Stimulated activated CD4-positive, alpha-beta T cell treated with anti-CD3 and anti-CD28 coated beads, Interleukin-1b, Interleukin-23, amount 100 ng/mL, for 1 hour (primary cell): ENCODE measurements around the gene TTC9.
"Not testable (repeated sequence)": the region's sequence is repeated elsewhere in the genome, so short reads cannot be mapped to it uniquely, and the experiment has no call there.

Experiments
- DNase-seq, 2 donors: peaks; one replicate each; pipeline ENCODE4 v3.0.0-alpha.2; 2020; ENCODE audit warnings: low read depth in 2 of 2

TTC9 gene

GRCh38 chr14:70680748-70681147, 39.0 kb downstream of the TTC9 start:
- DNase-seq, result no peak

- no peak for DNase-seq
Measured at GRCh38 chr14:70683983-70684382, 42.3 kb downstream of the TTC9 start.

- DNase-seq, result no peak
Measured at GRCh38 chr14:70685474-70686197, 43.9 kb downstream of the TTC9 start.

- DNase-seq, result no peak
Measured at GRCh38 chr14:70692210-70692609, 50.5 kb downstream of the TTC9 start.

GRCh38 chr14:70696026-70696425, 54.3 kb downstream of the TTC9 start:
- DNase-seq, result no peak

- DNase-seq, result no peak
Measured at GRCh38 chr14:70697701-70698100, 56.0 kb downstream of the TTC9 start.

GRCh38 chr14:70698288-70698687, 56.6 kb downstream of the TTC9 start:
- no peak for DNase-seq

- DNase-seq, result no peak
Measured at GRCh38 chr14:70699646-70700045, 57.9 kb downstream of the TTC9 start.

- DNase-seq, result no peak
Measured at GRCh38 chr14:70700955-70701585, 59.4 kb downstream of the TTC9 start.

- DNase-seq, result no peak
Measured at GRCh38 chr14:70701610-70702009, 59.9 kb downstream of the TTC9 start.

GRCh38 chr14:70702161-70702560, 60.4 kb downstream of the TTC9 start:
- no peak for DNase-seq

GRCh38 chr14:70703621-70704168, 62.0 kb downstream of the TTC9 start:
- not testable (repeated sequence) for DNase-seq

GRCh38 chr14:70704960-70705359, 63.2 kb downstream of the TTC9 start:
- DNase-seq, result no peak

GRCh38 chr14:70706177-70706576, 64.5 kb downstream of the TTC9 start:
- DNase-seq, result no peak

- no peak for DNase-seq
Measured at GRCh38 chr14:70707138-70708038, 65.7 kb downstream of the TTC9 start.

- DNase-seq, result no peak
Measured at GRCh38 chr14:70708717-70709570, 67.2 kb downstream of the TTC9 start.

GRCh38 chr14:70709726-70710382, 68.1 kb downstream of the TTC9 start:
- no peak for DNase-seq

- DNase-seq, result no peak
Measured at GRCh38 chr14:70711451-70711850, 69.7 kb downstream of the TTC9 start.

- no peak for DNase-seq
Measured at GRCh38 chr14:70713096-70713495, 71.4 kb downstream of the TTC9 start.

GRCh38 chr14:70713511-70713916, 71.8 kb downstream of the TTC9 start:
- DNase-seq, result no peak
